Measurements from ENCODE around the gene LRRC34.

The LRRC34 gene

GRCh38 chr3:169813757-169814517 lies 1.2 kb upstream of the LRRC34 start:
- peak; percentile 27 for DNase-seq (ENCODE audit: low spot score)

- DNase-seq (ENCODE audit: low spot score) = no peak
Observed at GRCh38 chr3:169813278-169813677, 574 bp upstream of the LRRC34 start.

- no peak for DNase-seq (ENCODE audit: low spot score)
Observed at GRCh38 chr3:169811631-169812331, 923 bp downstream of the LRRC34 start.

GRCh38 chr3:169809230-169809795 lies 3.4 kb downstream of the LRRC34 start:
- no peak for DNase-seq (ENCODE audit: low spot score)

GRCh38 chr3:169804681-169805080 lies 8.0 kb downstream of the LRRC34 start:
- no peak for DNase-seq (ENCODE audit: low spot score)

GRCh38 chr3:169792359-169792758 lies 20.3 kb downstream of the LRRC34 start:
- no peak for DNase-seq (ENCODE audit: low spot score)

GRCh38 chr3:169790687-169791429 lies 21.8 kb downstream of the LRRC34 start:
- DNase-seq (ENCODE audit: low spot score) = no peak

GRCh38 chr3:169790219-169790618 lies 22.5 kb downstream of the LRRC34 start:
- DNase-seq (ENCODE audit: low spot score) = no peak

- DNase-seq (ENCODE audit: low spot score) = no peak
Observed at GRCh38 chr3:169787791-169788190, 24.9 kb downstream of the LRRC34 start.

- no peak for DNase-seq (ENCODE audit: low spot score)
Observed at GRCh38 chr3:169787120-169787519, 25.6 kb downstream of the LRRC34 start.

- no peak for DNase-seq (ENCODE audit: low spot score)
Observed at GRCh38 chr3:169781209-169781855, 31.4 kb downstream of the LRRC34 start.

GRCh38 chr3:169780742-169781141 lies 32.0 kb downstream of the LRRC34 start:
- no peak for DNase-seq (ENCODE audit: low spot score)

- DNase-seq (ENCODE audit: low spot score) = no peak
Observed at GRCh38 chr3:169777822-169778221, 34.9 kb downstream of the LRRC34 start.

GRCh38 chr3:169774186-169774585 lies 38.5 kb downstream of the LRRC34 start:
- no peak for DNase-seq (ENCODE audit: low spot score)

- DNase-seq (ENCODE audit: low spot score) = peak; percentile 84
Observed at GRCh38 chr3:169772897-169773816, 39.5 kb downstream of the LRRC34 start, which contains the start of gene MYNN. Gene MYNN (plus strand): TSS chr3:169773396. CDS start chr3:169774296, 900 bp downstream.

GRCh38 chr3:169772305-169772896 lies 40.3 kb downstream of the LRRC34 start:
- DNase-seq (ENCODE audit: low spot score) = peak; percentile 59

GRCh38 chr3:169771497-169772304 lies 41.0 kb downstream of the LRRC34 start:
- DNase-seq (ENCODE audit: low spot score) = peak; percentile 35

- DNase-seq (ENCODE audit: low spot score) = peak; percentile 77
Observed at GRCh38 chr3:169769287-169770181, 43.2 kb downstream of the LRRC34 start, which contains the start of gene ACTRT3. Gene ACTRT3 (minus strand): TSS chr3:169769561. CDS start chr3:169769520, 41 bp downstream.
